Measurements from ENCODE around the gene NSUN2.

The NSUN2 gene

GRCh38 chr5:6595405-6595804, 37.4 kb downstream of the NSUN2 start:
- Histone ChIP-seq H3K4me1 (ENCODE audit: control insufficient read depth, insufficient read depth, low read length) (no peaks in the 10 kb centered on the region), H3K4me3 (ENCODE audit: low read depth, low read length) (no peak overlapping the region), H3K9me3 (ENCODE audit: control insufficient read depth, insufficient read depth, low read depth, low read length) (no peaks in the 10 kb centered on the region), H3K27ac (ENCODE audit: extremely low read depth, low read depth, low read length) (no peak overlapping the region), H3K36me3 (ENCODE audit: control insufficient read depth in 2 of 2, insufficient read depth in 1 of 2, low read length in 2 of 2) (peaks cover 9 to 35% of the 10 kb centered on the region in 2 experiments; a peak in 2 of 3 replicates)
- POLR2A ChIA-PET: no interaction called here
- TF ChIP-seq KLF17 (tag by site-specific recombination; IDR thresholded peaks at IDR 0.05): no peak
- no peak for TF ChIP-seq ZNF157 (tag by site-specific recombination; IDR thresholded peaks at IDR 0.05)
- TF ChIP-seq ZSCAN16 (tag by site-specific recombination; IDR thresholded peaks at IDR 0.05): no peak
- no peak for TF ChIP-seq ZEB2 (tag by site-specific recombination; IDR thresholded peaks at IDR 0.05)
- no peak for TF ChIP-seq ZNF138 (tag by site-specific recombination; IDR thresholded peaks at IDR 0.05; ENCODE audit: borderline replicate concordance)
- no peak for TF ChIP-seq TCF7L2 (IDR thresholded peaks at IDR 0.05; ENCODE audit: borderline replicate concordance, low read depth, low read length)
- no peak for TF ChIP-seq ZBTB20 (tag by site-specific recombination; IDR thresholded peaks at IDR 0.05)
- TF ChIP-seq ZNF704 (tag by site-specific recombination; IDR thresholded peaks at IDR 0.05): no peak
- no peak for TF ChIP-seq ZXDB (tag by site-specific recombination; IDR thresholded peaks at IDR 0.05)
- no peak for TF ChIP-seq ZNF747 (tag by site-specific recombination; IDR thresholded peaks at IDR 0.05)
- no peak for TF ChIP-seq ZFP37 (tag by site-specific recombination; IDR thresholded peaks at IDR 0.05)
- TF ChIP-seq ZNF585B (tag by site-specific recombination; IDR thresholded peaks at IDR 0.05): no peak
- TF ChIP-seq ZNF501 (tag by site-specific recombination; IDR thresholded peaks at IDR 0.05): no peak
- no peak for TF ChIP-seq ZNF530 (tag by site-specific recombination; IDR thresholded peaks at IDR 0.05; ENCODE audit: low read depth)
- TF ChIP-seq ZNF112 (tag by site-specific recombination; IDR thresholded peaks at IDR 0.05): no peak
- TF ChIP-seq SCRT2 (tag by site-specific recombination; IDR thresholded peaks at IDR 0.05): no peak
- TF ChIP-seq ZSCAN5A (tag by site-specific recombination; IDR thresholded peaks at IDR 0.05): no peak
- no peak for TF ChIP-seq ZFP3 (tag by site-specific recombination; IDR thresholded peaks at IDR 0.05; ENCODE audit: low read depth)
- no peak for TF ChIP-seq SETDB1 (IDR thresholded peaks at IDR 0.05; ENCODE audit: insufficient read length, low read length)
- CTCF ChIA-PET: interaction anchor here (0.6 kb wide), 1 partner anchor 244 kb away, joined by 3 read pairs; no protein-coding TSS in a partner anchor

- ChIA-PET POLR2A (no interaction called here), CTCF (no interaction called here)
- H3K27ac ChIP-seq (ENCODE audit: extremely low read depth, low read depth, low read length): no peak overlapping the region
- TF ChIP-seq HIC1 (tag by site-specific recombination; IDR thresholded peaks at IDR 0.05) (no peak), ZSCAN18 (tag by site-specific recombination; IDR thresholded peaks at IDR 0.05) (no peak), ZNF140 (tag by site-specific recombination; IDR thresholded peaks at IDR 0.05) (0 out of 2 replicates have a peak, but pooled peaks have one; percentile 31)
- H3K9me3 ChIP-seq (ENCODE audit: control insufficient read depth, insufficient read depth, low read depth, low read length): no peaks in the 10 kb centered on the region
- H3K36me3 ChIP-seq (ENCODE audit: control insufficient read depth in 2 of 2, insufficient read depth in 1 of 2, low read length in 2 of 2): peaks cover 0 to 23% of the 10 kb centered on the region in 2 experiments; a peak in 2 of 3 replicates
- H3K4me3 ChIP-seq (ENCODE audit: low read depth, low read length): no peak overlapping the region
- H3K4me1 ChIP-seq (ENCODE audit: control insufficient read depth, insufficient read depth, low read length): no peaks in the 10 kb centered on the region
Measured at GRCh38 chr5:6594066-6594465, 38.8 kb downstream of the NSUN2 start.
